OCI-LY7 (cell line): ENCODE data around the gene KMT2B. TPM values are rescaled to one million over a fixed set of nuclear protein-coding genes. Genes with fewer than 3 reads are reported as not detected.

Source experiments
- BruUV-seq: library from RNA; stranded (reverse); fragments of 400-500 nt; replicated peaks from 2 replicates; lab custom pipeline; 2021; lab: Mats Ljungman, UMichigan
- CTCF ChIA-PET: fragments of 300-600 bp; sonication (Branson Sonifier 250); formaldehyde crosslinking; loops from one replicate; lab custom pipeline; 2022; ENCODE audit warnings: antibody characterized with exemption; ENCODE audit not compliant: unreplicated experiment; lab: Charles Lee
- POLR2A ChIA-PET: fragments of 300-600 bp; sonication (Branson Sonifier 250); formaldehyde crosslinking; loops from one replicate; lab custom pipeline; 2022; ENCODE audit warnings: antibody characterized with exemption; lab: Charles Lee
- DNase-seq: peaks from one replicate; pipeline ENCODE4 v3.0.0-alpha.2; 2015; ENCODE audit warnings: low spot score
- H2AFZ ChIP-seq: fragments of 200-600 bp; sonication (generic), shearing (Covaris generic); 2 replicates; pipeline ENCODE4 v1.6.1; 2014; ENCODE audit warnings: mild to moderate bottlenecking, antibody characterized with exemption, low read length, moderate library complexity
- H3K27ac ChIP-seq: fragments of 200-600 bp; sonication (generic); 2 replicates; pipeline ENCODE4 v1.5.1; 2014; ENCODE audit warnings: mixed run types, low read depth, mild to moderate bottlenecking, moderate library complexity, low read length, inconsistent platforms; ENCODE audit not compliant: poor library complexity, severe bottlenecking
- H3K36me3 ChIP-seq: fragments of 200-600 bp; sonication (generic); 2 replicates; pipeline ENCODE4 v1.6.1; 2014; ENCODE audit warnings: mild to moderate bottlenecking, antibody characterized with exemption, low read length, moderate library complexity, mixed read lengths; ENCODE audit not compliant: insufficient read depth
- H3K4me1 ChIP-seq: fragments of 200-600 bp; sonication (generic); 2 replicates; pipeline ENCODE4 v1.5.1; 2014; ENCODE audit warnings: mild to moderate bottlenecking, low read length; ENCODE audit not compliant: insufficient read depth, poor library complexity, severe bottlenecking
- H3K4me2 ChIP-seq: fragments of 200-600 bp; sonication (generic); 2 replicates; pipeline ENCODE4 v1.6.1; 2014; ENCODE audit warnings: mild to moderate bottlenecking, low read length
- H3K4me3 ChIP-seq: fragments of 200-600 bp; sonication (generic); 2 replicates; pipeline ENCODE4 v1.5.1; 2014; ENCODE audit warnings: mild to moderate bottlenecking, low read depth, low read length; ENCODE audit not compliant: poor library complexity, severe bottlenecking
- H3K79me2 ChIP-seq: fragments of 200-600 bp; sonication (generic); 2 replicates; pipeline ENCODE4 v1.6.1; 2016; ENCODE audit warnings: low read depth, mild to moderate bottlenecking, low read length, moderate library complexity, mixed read lengths; ENCODE audit not compliant: insufficient read depth
- H3K9me2 ChIP-seq: fragments of 200-600 bp; sonication (generic); 2 replicates; pipeline ENCODE4 v1.6.1; 2016; ENCODE audit warnings: mild to moderate bottlenecking, low read length, mixed read lengths; ENCODE audit not compliant: insufficient read depth
- H3K9me3 ChIP-seq: fragments of 200-600 bp; sonication (generic); 2 replicates; pipeline ENCODE4 v1.6.1; 2014; ENCODE audit warnings: mild to moderate bottlenecking, mixed run types, low read length, mixed read lengths
- H4K20me1 ChIP-seq: fragments of 200-600 bp; sonication (generic); 2 replicates; pipeline ENCODE4 v1.6.1; 2014; ENCODE audit warnings: mild to moderate bottlenecking, antibody characterized with exemption, low read length, moderate library complexity, mixed read lengths; ENCODE audit not compliant: insufficient read depth
- CTCF ChIP-seq: fragments of 200-600 bp; sonication (generic); conservative IDR thresholded peaks from 2 replicates; pipeline ENCODE4 v1.5.1; 2014; ENCODE audit warnings: mild to moderate bottlenecking, antibody characterized with exemption, low read length, moderate library complexity, mixed read lengths
- EZH2phosphoT487 ChIP-seq: fragments of 200-600 bp; sonication (generic); IDR thresholded peaks from 2 replicates; pipeline ENCODE4 v1.6.1; 2018; ENCODE audit warnings: low read depth, borderline replicate concordance, mild to moderate bottlenecking, mixed run types, antibody characterized with exemption, low read length, moderate library complexity, mixed read lengths
- intact Hi-C: fragments of 100-400 bp; cut with micrococcal nuclease; formaldehyde crosslinking; loops from one replicate; pipeline ENCODE4 v1.10.0; 2022; ENCODE audit not compliant: unreplicated experiment
- total RNA-seq, 2 experiments: library from RNA; depleted of rRNA in 1 of 2; stranded (reverse); fragments of >200 nt in 1 of 2; shearing (Covaris generic) in 1 of 2; gene quantifications; 2 replicates each; pipeline ENCODE4 v1.2.3, GENCODE V29; 2014 to 2022

KMT2B gene
- total RNA-seq, 2 experiments from 2014 or later: 25.2 to 56.2 TPM

GRCh38 chr19:35786299-35787160 lies 68.7 kb downstream of the KMT2B start:
- peaks cover under 1% of the 10 kb centered on the region; the same call in 1 of the 2 replicates for H3K36me3 ChIP-seq
- H4K20me1 ChIP-seq: no peaks in the 10 kb centered on the region
- no peak overlapping the region for H2AFZ ChIP-seq
- no peak overlapping the region for H3K27ac ChIP-seq
- no peak overlapping the region for H3K4me2 ChIP-seq
- no peak overlapping the region for H3K4me3 ChIP-seq
- POLR2A ChIA-PET: no interaction called here
- DNase-seq: no peak
- CTCF ChIA-PET: no interaction called here
- TF ChIP-seq EZH2phosphoT487 (no peak), CTCF (no peak)
- intact Hi-C loops: no loop called here
- no TSS peak for BruUV-seq
- H3K9me2 ChIP-seq: no peaks in the 10 kb centered on the region
- no peaks in the 10 kb centered on the region for H3K79me2 ChIP-seq
- no peaks in the 10 kb centered on the region for H3K9me3 ChIP-seq
- no peaks in the 10 kb centered on the region for H3K4me1 ChIP-seq

- intact Hi-C loops: no loop called here
- no peak overlapping the region for H3K4me2 ChIP-seq
- no peaks in the 10 kb centered on the region for H4K20me1 ChIP-seq
- no peak overlapping the region for H3K4me3 ChIP-seq
- no peaks in the 10 kb centered on the region for H3K79me2 ChIP-seq
- TF ChIP-seq EZH2phosphoT487 (no peak), CTCF (no peak)
- DNase-seq: no peak
- no peak overlapping the region for H2AFZ ChIP-seq
- ChIA-PET CTCF (no interaction called here), POLR2A (no interaction called here)
- H3K9me3 ChIP-seq: no peaks in the 10 kb centered on the region
- BruUV-seq: no TSS peak
- no peaks in the 10 kb centered on the region for H3K36me3 ChIP-seq
- H3K9me2 ChIP-seq: no peaks in the 10 kb centered on the region
- H3K27ac ChIP-seq: no peak overlapping the region
- H3K4me1 ChIP-seq: no peaks in the 10 kb centered on the region
Measured at GRCh38 chr19:35787227-35787799, 69.5 kb downstream of the KMT2B start.

Other genes with a start within 250 kb of the KMT2B start
- gene KRTDAP, start 227.5 kb upstream of the KMT2B start, total RNA-seq (2014; rRNA removed; shearing (Covaris generic)): not detected in 2 replicates
- gene KRTDAP, start 227.5 kb upstream of the KMT2B start, total RNA-seq (2022): not detected in 2 replicates
- not detected in 2 replicates for gene DMKN, start 204.4 kb upstream of the KMT2B start, total RNA-seq (2014; rRNA removed; shearing (Covaris generic))
- gene DMKN, start 204.4 kb upstream of the KMT2B start, total RNA-seq (2022): not detected in 2 replicates
- not detected in 2 replicates for gene SBSN, start 189.7 kb upstream of the KMT2B start, total RNA-seq (2014; rRNA removed; shearing (Covaris generic))
- not detected in 2 replicates for gene SBSN, start 189.7 kb upstream of the KMT2B start, total RNA-seq (2022)
- not detected in 2 replicates for gene GAPDHS, start 184.5 kb upstream of the KMT2B start, total RNA-seq (2014; rRNA removed; shearing (Covaris generic))
- gene GAPDHS, start 184.5 kb upstream of the KMT2B start, total RNA-seq (2022): not detected in 2 replicates
- 83.2 and 85.8 TPM in 2 replicates for gene TMEM147, start 172.4 kb upstream of the KMT2B start, total RNA-seq (2014; rRNA removed; shearing (Covaris generic))
- gene TMEM147, start 172.4 kb upstream of the KMT2B start, total RNA-seq (2022): 40.9 and 47.1 TPM in 2 replicates
- 0.15 and 0.92 TPM in 2 replicates for gene ATP4A, start 154.3 kb upstream of the KMT2B start, total RNA-seq (2014; rRNA removed; shearing (Covaris generic))
- gene ATP4A, start 154.3 kb upstream of the KMT2B start, total RNA-seq (2022): 0.33 and 0.36 TPM in 2 replicates
- not detected in 2 replicates for gene PMIS2, start 131.8 kb upstream of the KMT2B start, total RNA-seq (2014; rRNA removed; shearing (Covaris generic))
- gene PMIS2, start 131.8 kb upstream of the KMT2B start, total RNA-seq (2022): not detected in 2 replicates
- 61.5 and 66.8 TPM in 2 replicates for gene HAUS5, start 105.3 kb upstream of the KMT2B start, total RNA-seq (2014; rRNA removed; shearing (Covaris generic))
- 58.1 and 59.7 TPM in 2 replicates for gene HAUS5, start 105.3 kb upstream of the KMT2B start, total RNA-seq (2022)
- gene RBM42, start 89.0 kb upstream of the KMT2B start, total RNA-seq (2014; rRNA removed; shearing (Covaris generic)): 62.0 and 73.6 TPM in 2 replicates
- 105 and 115 TPM in 2 replicates for gene RBM42, start 89.0 kb upstream of the KMT2B start, total RNA-seq (2022)
- gene ETV2, start 76.3 kb upstream of the KMT2B start, total RNA-seq (2014; rRNA removed; shearing (Covaris generic)): 0.25 and 0.57 TPM in 2 replicates
- gene ETV2, start 76.3 kb upstream of the KMT2B start, total RNA-seq (2022): 1.7 and 2.0 TPM in 2 replicates
- 404 and 536 TPM in 2 replicates for gene COX6B1, start 69.7 kb upstream of the KMT2B start, total RNA-seq (2014; rRNA removed; shearing (Covaris generic))
- gene COX6B1, start 69.7 kb upstream of the KMT2B start, total RNA-seq (2022): 373 and 395 TPM in 2 replicates
- gene UPK1A, start 51.5 kb upstream of the KMT2B start, total RNA-seq (2014; rRNA removed; shearing (Covaris generic)): not detected in 2 replicates
- gene UPK1A, start 51.5 kb upstream of the KMT2B start, total RNA-seq (2022): not detected in 2 replicates
- gene ZBTB32, start 13.4 kb upstream of the KMT2B start, total RNA-seq (2014; rRNA removed; shearing (Covaris generic)): not detected in 2 replicates
- gene ZBTB32, start 13.4 kb upstream of the KMT2B start, total RNA-seq (2022): not detected in 2 replicates
- 8.5 and 11.4 TPM in 2 replicates for gene IGFLR1, start 24.4 kb downstream of the KMT2B start, total RNA-seq (2014; rRNA removed; shearing (Covaris generic))
- 18.3 and 21.5 TPM in 2 replicates for gene IGFLR1, start 24.4 kb downstream of the KMT2B start, total RNA-seq (2022)
- gene U2AF1L4, start 27.4 kb downstream of the KMT2B start, total RNA-seq (2014; rRNA removed; shearing (Covaris generic)): 16.1 and 33.6 TPM in 2 replicates
- gene U2AF1L4, start 27.4 kb downstream of the KMT2B start, total RNA-seq (2022): 35.2 and 37.5 TPM in 2 replicates
- 20.8 and 25.7 TPM in 2 replicates for gene PSENEN, start 27.6 kb downstream of the KMT2B start, total RNA-seq (2014; rRNA removed; shearing (Covaris generic))
- 51.0 and 53.7 TPM in 2 replicates for gene PSENEN, start 27.6 kb downstream of the KMT2B start, total RNA-seq (2022)
- 6.0 and 11.6 TPM in 2 replicates for gene LIN37, start 30.6 kb downstream of the KMT2B start, total RNA-seq (2014; rRNA removed; shearing (Covaris generic))
- gene LIN37, start 30.6 kb downstream of the KMT2B start, total RNA-seq (2022): 11.7 and 20.0 TPM in 2 replicates
- not detected in 2 replicates for gene HSPB6, start 39.0 kb downstream of the KMT2B start, total RNA-seq (2014; rRNA removed; shearing (Covaris generic))
- gene HSPB6, start 39.0 kb downstream of the KMT2B start, total RNA-seq (2022): 1.7 and 1.8 TPM in 2 replicates
- 15.2 and 17.2 TPM in 2 replicates for gene PROSER3, start 40.2 kb downstream of the KMT2B start, total RNA-seq (2014; rRNA removed; shearing (Covaris generic))
- gene PROSER3, start 40.2 kb downstream of the KMT2B start, total RNA-seq (2022): 66.1 and 70.6 TPM in 2 replicates
- gene ARHGAP33, start 57.6 kb downstream of the KMT2B start, total RNA-seq (2014; rRNA removed; shearing (Covaris generic)): 15.1 and 21.3 TPM in 2 replicates
- gene ARHGAP33, start 57.6 kb downstream of the KMT2B start, total RNA-seq (2022): 94.6 and 130 TPM in 2 replicates
- gene PRODH2, start 94.8 kb downstream of the KMT2B start, total RNA-seq (2014; rRNA removed; shearing (Covaris generic)): not detected in 2 replicates
- not detected in 2 replicates for gene PRODH2, start 94.8 kb downstream of the KMT2B start, total RNA-seq (2022)
- gene NPHS1, start 134.5 kb downstream of the KMT2B start, total RNA-seq (2014; rRNA removed; shearing (Covaris generic)): not detected in 2 replicates
- gene NPHS1, start 134.5 kb downstream of the KMT2B start, total RNA-seq (2022): not detected in 2 replicates
- 0.95 and 1.4 TPM in 2 replicates for gene KIRREL2, start 138.9 kb downstream of the KMT2B start, total RNA-seq (2014; rRNA removed; shearing (Covaris generic))
- 2.0 and 2.2 TPM in 2 replicates for gene KIRREL2, start 138.9 kb downstream of the KMT2B start, total RNA-seq (2022)
- gene APLP1, start 150.6 kb downstream of the KMT2B start, total RNA-seq (2014; rRNA removed; shearing (Covaris generic)): 0.13 TPM in 1 of 2 replicates, not detected in the other
- gene APLP1, start 150.6 kb downstream of the KMT2B start, total RNA-seq (2022): 0.70 and 1.2 TPM in 2 replicates
- 48.6 and 57.4 TPM in 2 replicates for gene NFKBID, start 182.5 kb downstream of the KMT2B start, total RNA-seq (2014; rRNA removed; shearing (Covaris generic))
- gene NFKBID, start 182.5 kb downstream of the KMT2B start, total RNA-seq (2022): 40.5 and 42.6 TPM in 2 replicates
- 8.1 and 15.0 TPM in 2 replicates for gene HCST, start 184.5 kb downstream of the KMT2B start, total RNA-seq (2014; rRNA removed; shearing (Covaris generic))
- 25.2 and 36.0 TPM in 2 replicates for gene HCST, start 184.5 kb downstream of the KMT2B start, total RNA-seq (2022)
- gene TYROBP, start 190.3 kb downstream of the KMT2B start, total RNA-seq (2014; rRNA removed; shearing (Covaris generic)): not detected in 2 replicates
- not detected in 2 replicates for gene TYROBP, start 190.3 kb downstream of the KMT2B start, total RNA-seq (2022)
- 2.8 and 3.1 TPM in 2 replicates for gene LRFN3, start 218.4 kb downstream of the KMT2B start, total RNA-seq (2014; rRNA removed; shearing (Covaris generic))
- 3.4 and 6.0 TPM in 2 replicates for gene LRFN3, start 218.4 kb downstream of the KMT2B start, total RNA-seq (2022)